ENCODE results near the gene H2AZ1.
"Not testable (repeated sequence)": the region's sequence is repeated elsewhere in the genome, so short reads cannot be mapped to it uniquely, and the experiment has no call there.

H2AZ1 gene

GRCh38 chr4:99949999-99950912 is at the start of gene H2AZ1:
H2AZ1 (minus strand) TSS chr4:99950275; CDS start chr4:99950170, 105 bp downstream.
- peak; percentile 94 for DNase-seq (ENCODE audit: low read depth)

GRCh38 chr4:99998062-99998867 is 48.2 kb upstream of the H2AZ1 start:
- DNase-seq (ENCODE audit: low read depth) = no peak

- DNase-seq (ENCODE audit: low read depth) = no peak
Observed at GRCh38 chr4:99991741-99992140, 41.7 kb upstream of the H2AZ1 start.

GRCh38 chr4:99987681-99988080 is 37.6 kb upstream of the H2AZ1 start:
- DNase-seq (ENCODE audit: low read depth) = no peak

- DNase-seq (ENCODE audit: low read depth) = no peak
Observed at GRCh38 chr4:99986792-99987191, 36.7 kb upstream of the H2AZ1 start.

- no peak for DNase-seq (ENCODE audit: low read depth)
Observed at GRCh38 chr4:99983289-99983943, 33.3 kb upstream of the H2AZ1 start.

- no peak for DNase-seq (ENCODE audit: low read depth)
Observed at GRCh38 chr4:99979872-99980271, 29.8 kb upstream of the H2AZ1 start.

- no peak for DNase-seq (ENCODE audit: low read depth)
Observed at GRCh38 chr4:99971453-99972111, 21.5 kb upstream of the H2AZ1 start.

- no peak for DNase-seq (ENCODE audit: low read depth)
Observed at GRCh38 chr4:99968330-99968729, 18.3 kb upstream of the H2AZ1 start.

GRCh38 chr4:99966692-99967091 is 16.6 kb upstream of the H2AZ1 start:
- no peak for DNase-seq (ENCODE audit: low read depth)

GRCh38 chr4:99965674-99966350 is 15.7 kb upstream of the H2AZ1 start:
- DNase-seq (ENCODE audit: low read depth) = no peak

- DNase-seq (ENCODE audit: low read depth) = no peak
Observed at GRCh38 chr4:99965173-99965572, 15.1 kb upstream of the H2AZ1 start.

GRCh38 chr4:99961711-99962110 is 11.6 kb upstream of the H2AZ1 start:
- no peak for DNase-seq (ENCODE audit: low read depth)

GRCh38 chr4:99960648-99961047 is 10.6 kb upstream of the H2AZ1 start:
- no peak for DNase-seq (ENCODE audit: low read depth)

- DNase-seq (ENCODE audit: low read depth) = not testable (repeated sequence)
Observed at GRCh38 chr4:99958207-99958606, 8.1 kb upstream of the H2AZ1 start.

- DNase-seq (ENCODE audit: low read depth) = no peak
Observed at GRCh38 chr4:99950913-99951254, 809 bp upstream of the H2AZ1 start.

- DNase-seq (ENCODE audit: low read depth) = peak; percentile 86
Observed at GRCh38 chr4:99949034-99949998, 759 bp downstream of the H2AZ1 start.

- DNase-seq (ENCODE audit: low read depth) = no peak
Observed at GRCh38 chr4:99947608-99948007, 2.5 kb downstream of the H2AZ1 start.

GRCh38 chr4:99947190-99947578 is 2.9 kb downstream of the H2AZ1 start:
- peak; percentile 3 for DNase-seq (ENCODE audit: low read depth)

Measured in activated T-cell treated with anti-CD3 and anti-CD28 coated beads for 48 hours (primary cell).